D721Med (cell line): ENCODE data around the gene ST6GALNAC5.

Experiments
- DNase-seq: peaks from one replicate; pipeline ENCODE4 v3.0.0; 2011; ENCODE audit warnings: low spot score; ENCODE audit not compliant: insufficient read length
- FAIRE-seq: peaks from 2 replicates; lab custom pipeline; 2011; peaks lifted over from hg19 to GRCh38; lab: Jason Lieb, UNC
- TF ChIP-seq, protein P1 (sequence below): IDR thresholded peaks from 2 replicates; pipeline ENCODE4 v1.5.1; 2012; ENCODE audit warnings: mild to moderate bottlenecking, control low read depth; ENCODE audit not compliant: insufficient read depth; ENCODE audit errors: missing control alignments

ST6GALNAC5 gene

DNA sequence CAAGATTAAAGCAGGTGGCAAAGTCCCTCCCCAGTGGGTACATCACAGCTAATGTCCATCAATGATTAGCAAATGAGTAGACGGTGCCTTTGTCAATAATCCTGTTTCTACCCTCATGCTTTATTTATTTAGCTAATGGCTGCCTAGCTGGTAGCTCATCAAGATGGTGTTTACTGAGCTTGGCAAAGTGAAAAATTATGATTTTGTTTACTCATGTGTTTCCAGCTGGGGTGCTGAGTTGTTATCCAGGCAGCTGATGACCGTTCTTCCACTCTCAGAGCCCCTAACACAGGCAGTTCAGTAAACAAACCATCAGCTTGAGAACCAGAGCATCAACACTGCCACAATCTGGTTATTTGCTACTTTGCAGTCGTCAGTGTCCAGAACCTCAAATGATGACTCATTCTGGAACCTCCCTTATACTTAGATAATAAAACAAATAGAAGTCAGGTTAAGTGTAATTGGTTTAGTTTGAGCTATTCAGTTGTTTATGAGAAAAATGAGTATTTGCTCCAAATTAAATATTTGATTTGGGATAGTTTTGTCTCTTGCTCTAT, 163.9 kb downstream of the ST6GALNAC5 start:
- no peak for DNase-seq
- TF ChIP-seq, protein P1, sequence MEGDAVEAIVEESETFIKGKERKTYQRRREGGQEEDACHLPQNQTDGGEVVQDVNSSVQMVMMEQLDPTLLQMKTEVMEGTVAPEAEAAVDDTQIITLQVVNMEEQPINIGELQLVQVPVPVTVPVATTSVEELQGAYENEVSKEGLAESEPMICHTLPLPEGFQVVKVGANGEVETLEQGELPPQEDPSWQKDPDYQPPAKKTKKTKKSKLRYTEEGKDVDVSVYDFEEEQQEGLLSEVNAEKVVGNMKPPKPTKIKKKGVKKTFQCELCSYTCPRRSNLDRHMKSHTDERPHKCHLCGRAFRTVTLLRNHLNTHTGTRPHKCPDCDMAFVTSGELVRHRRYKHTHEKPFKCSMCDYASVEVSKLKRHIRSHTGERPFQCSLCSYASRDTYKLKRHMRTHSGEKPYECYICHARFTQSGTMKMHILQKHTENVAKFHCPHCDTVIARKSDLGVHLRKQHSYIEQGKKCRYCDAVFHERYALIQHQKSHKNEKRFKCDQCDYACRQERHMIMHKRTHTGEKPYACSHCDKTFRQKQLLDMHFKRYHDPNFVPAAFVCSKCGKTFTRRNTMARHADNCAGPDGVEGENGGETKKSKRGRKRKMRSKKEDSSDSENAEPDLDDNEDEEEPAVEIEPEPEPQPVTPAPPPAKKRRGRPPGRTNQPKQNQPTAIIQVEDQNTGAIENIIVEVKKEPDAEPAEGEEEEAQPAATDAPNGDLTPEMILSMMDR: no peak
- no peak for FAIRE-seq

DNA sequence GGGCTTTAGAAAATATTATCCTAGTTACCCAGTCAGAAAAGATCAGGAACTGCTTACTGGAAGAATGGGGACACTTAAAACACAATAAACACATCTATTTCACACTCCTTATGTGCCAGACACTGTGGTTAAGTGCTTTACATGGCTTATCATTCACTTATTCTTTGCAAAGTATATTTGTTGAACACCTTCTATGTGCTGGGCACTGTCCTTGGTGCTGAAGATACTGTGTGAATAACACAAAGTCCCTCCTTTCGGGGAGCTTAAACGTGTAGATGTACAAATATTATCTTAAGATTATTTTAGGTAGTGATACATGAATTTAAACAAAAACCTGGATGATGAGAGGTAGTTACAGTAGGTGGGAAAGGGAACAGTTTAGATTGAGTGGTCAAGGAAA, 169.3 kb downstream of the ST6GALNAC5 start:
- no peak for FAIRE-seq

DNA sequence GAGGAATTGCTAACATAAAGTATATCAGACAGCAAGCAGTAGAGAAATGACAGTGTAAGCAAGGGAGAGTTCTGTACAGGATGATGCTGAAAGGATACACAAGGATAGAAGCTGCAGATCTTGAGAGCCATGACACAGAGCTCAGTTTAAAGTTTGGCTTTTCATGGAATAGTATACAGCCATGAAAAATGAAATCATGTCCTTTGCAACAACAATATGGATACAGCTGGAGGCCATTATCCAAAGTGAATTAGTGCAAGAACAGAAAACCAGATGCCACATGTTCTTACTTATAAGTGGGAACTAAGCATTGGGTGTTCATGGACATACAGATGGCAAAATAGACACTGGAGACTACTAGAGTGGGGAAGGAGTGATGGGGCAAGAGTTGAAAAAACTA, 169.8 kb downstream of the ST6GALNAC5 start:
- FAIRE-seq (no peak), DNase-seq (no peak)
- TF ChIP-seq, protein P1: no peak

More for the DNA sequence above, 169.3 kb downstream of the ST6GALNAC5 start:
- TF ChIP-seq, protein P1: no peak
- DNase-seq: no peak

DNA sequence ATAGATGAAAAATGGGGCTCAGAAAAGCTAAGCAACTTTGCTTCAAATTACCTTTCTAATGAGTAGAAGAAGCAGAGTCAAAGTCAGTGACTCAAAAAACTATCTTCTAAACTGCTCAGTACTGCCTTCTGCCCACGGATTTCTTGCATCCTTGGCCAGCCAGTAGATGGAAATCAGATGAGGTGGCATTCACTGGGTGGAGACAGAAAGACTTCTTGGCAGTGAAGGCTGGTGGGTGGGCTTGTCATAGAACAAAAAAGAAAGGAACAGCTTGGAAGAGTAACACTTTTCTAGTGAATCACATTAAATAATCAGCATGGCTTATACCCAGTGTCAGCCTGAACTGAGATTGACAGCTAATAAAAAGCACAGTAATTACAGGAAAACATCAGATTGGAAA, 170.7 kb downstream of the ST6GALNAC5 start:
- DNase-seq: no peak
- TF ChIP-seq, protein P1: no peak
- no peak for FAIRE-seq

DNA sequence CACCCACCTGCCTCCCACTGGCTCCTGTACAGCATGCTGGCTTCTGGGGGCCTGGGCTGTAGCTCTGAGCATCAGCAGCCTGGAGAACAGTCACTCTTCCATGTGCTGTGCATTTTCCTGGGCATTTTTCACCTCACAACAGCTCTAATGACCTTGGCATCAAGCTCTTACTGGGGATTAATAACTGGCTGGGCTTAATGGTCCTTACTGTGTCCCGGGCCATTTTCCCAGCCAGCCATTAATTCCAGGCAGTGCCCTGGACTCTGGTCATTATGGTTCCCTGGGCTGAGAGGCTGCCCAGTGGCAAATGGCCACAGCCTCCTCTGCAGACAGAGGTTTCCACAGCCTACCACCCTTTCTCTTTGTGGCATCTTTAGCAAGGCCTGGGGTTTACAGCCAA, 171.8 kb downstream of the ST6GALNAC5 start:
- TF ChIP-seq, protein P1: no peak
- DNase-seq (no peak), FAIRE-seq (no peak)

DNA sequence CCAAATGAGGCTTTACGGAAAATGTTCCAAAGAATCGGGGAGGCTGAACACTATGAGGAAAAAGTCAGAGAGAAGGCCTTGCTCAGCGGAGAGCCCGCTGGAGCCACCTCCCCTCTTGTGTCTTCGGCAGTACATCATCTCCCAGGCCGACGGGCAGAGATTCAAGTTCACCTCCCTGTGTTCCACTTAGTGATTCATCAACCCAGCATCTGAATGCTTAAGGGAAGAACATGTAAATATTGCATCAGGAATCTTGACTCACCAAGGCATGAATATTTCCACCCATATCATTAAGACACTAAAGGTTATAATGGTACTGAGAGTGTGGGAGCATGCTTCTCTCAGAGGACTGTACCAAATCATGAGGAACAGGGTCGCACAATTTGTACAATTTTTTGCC, 172.5 kb downstream of the ST6GALNAC5 start:
- FAIRE-seq (no peak), DNase-seq (no peak)
- TF ChIP-seq, protein P1: no peak

DNA sequence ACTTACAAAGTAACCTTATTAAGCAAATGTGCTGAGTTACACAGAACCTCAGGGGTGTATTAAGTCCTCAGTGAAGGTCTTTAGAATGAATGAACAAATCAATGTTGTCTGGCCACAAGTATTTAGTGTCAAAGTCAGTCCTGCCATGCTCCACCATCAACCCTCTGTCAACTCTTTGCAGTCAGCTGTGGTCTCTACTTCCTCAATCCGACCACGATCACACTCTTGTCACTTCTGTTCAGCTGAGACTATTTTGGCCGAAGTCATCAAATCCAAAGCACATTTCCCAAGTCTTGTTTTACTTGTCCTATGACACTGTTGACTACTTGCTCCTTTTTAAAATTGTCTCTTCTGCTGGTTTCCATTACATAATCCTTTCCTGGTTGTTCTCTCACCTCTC, 173.5 kb downstream of the ST6GALNAC5 start:
- TF ChIP-seq, protein P1: no peak
- DNase-seq (no peak), FAIRE-seq (no peak)
